GM18868 (cell line): ENCODE data around the gene TDRD9.
"Not testable (repeated sequence)": the region's sequence is repeated elsewhere in the genome, so short reads cannot be mapped to it uniquely, and the experiment has no call there.

Experiments used
- ATAC-seq: cut with Tn5 transposase; IDR thresholded peaks from one replicate; pipeline ENCODE4 v1.9.1; 2021; ENCODE audit warnings: mild to moderate bottlenecking, moderate library complexity; ENCODE audit not compliant: unreplicated experiment

Gene TDRD9

DNA sequence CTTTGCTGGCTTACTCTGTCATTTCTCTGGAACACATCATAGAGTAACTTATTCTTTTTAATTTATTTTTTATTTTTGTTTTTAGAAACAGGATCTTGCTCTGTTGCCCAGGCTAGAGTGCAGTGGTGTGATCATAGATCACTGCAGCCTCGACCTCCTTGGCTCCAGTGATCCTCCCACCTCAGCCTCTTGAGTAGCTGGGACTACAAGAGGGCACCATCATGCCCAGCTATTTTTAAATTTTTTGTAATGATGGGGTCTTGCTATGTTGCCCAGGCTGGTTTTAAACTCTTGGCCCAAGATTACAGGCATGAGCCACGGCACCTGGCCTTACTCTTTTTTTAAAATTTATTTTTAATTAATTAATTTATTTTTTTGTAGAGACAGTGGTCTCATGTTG, 46.3 kb downstream of the TDRD9 start:
- no peak for ATAC-seq

DNA sequence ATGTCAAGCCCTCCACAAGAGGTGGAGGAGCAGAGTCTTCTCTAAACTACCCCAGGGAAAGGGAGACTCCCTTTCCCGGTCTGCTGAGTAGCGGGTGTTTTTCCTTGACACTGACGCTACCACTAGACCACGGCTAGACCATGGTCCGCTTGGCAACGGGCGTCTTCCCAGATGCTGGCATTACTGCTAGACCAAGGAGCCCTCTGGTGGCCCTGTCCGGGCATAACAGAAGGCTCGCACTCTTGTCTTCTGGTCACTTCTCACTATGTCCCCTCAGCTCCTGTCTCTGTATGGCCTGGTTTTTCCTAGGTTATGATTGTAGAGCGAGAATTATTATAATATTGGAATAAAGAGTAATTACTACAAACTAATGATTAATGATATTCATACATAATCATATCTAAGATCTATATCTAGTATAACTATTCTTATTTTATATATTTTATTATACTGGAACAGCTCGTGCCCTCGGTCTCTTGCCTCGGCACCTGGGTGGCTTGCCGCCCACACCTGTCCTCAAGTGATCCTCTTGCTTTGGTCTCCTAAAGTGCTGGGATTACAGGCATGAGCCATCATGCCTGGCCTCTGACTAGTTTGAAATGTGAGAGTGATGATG, 52.5 kb downstream of the TDRD9 start:
- ATAC-seq: not testable (repeated sequence)

DNA sequence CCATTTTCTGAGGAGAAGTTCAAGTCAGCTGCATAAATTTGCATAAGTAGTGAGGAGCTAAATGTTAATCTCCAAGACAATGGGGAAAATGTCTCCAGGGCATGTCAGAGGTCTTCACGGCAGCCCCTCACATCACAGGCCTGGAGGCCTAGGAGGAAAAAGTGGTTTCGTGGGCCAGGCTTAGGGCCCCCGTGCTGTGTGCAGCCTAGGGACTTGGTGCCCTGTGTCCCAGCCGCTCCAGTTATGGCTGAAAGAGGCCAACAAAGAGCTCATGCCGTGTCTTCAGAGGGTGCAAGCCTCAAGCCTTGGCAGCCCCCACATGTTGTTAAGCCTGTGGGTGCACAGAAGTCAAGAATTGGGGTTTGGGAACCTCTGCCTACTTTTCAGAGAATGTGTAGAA, 55.9 kb downstream of the TDRD9 start:
- ATAC-seq: no peak

DNA sequence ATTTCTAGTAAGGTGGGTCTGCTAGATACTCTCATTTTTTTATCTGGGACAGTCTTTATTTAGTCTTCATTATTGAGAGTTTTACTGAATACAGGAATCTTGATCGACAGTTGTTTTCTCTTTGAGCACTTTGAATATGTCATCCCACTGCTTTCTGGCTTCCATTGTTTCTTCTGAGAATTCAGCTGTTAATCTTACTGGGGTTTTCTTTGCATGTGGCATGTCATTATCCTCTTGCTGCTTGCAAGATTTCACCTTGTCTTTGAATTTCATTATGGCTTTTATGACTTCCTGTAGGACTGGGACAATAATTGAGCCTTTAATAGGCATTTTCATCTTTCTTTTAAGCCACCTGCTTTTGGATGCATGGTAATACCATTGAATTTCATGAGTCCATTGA, 60.8 kb downstream of the TDRD9 start:
- ATAC-seq: no peak

DNA sequence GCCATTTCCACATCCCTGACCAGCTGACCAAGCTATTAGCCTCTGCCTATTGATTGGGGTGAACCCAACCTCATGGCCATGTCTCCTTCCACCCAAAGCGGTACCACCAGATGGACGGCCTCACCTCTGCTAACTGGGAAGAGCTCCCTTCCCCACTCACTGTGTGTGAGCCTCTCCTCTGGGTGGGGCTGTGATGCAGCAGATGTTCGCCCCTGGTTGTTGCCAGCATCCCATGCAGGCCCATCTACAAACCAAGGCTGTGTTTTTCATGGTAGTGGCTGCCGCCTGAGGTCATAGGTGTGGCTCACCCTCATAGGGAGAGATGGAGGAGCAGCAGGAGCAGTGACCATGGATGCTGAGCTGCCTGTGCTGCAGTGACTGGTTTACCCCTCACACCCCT, 61.7 kb downstream of the TDRD9 start:
- no peak for ATAC-seq

DNA sequence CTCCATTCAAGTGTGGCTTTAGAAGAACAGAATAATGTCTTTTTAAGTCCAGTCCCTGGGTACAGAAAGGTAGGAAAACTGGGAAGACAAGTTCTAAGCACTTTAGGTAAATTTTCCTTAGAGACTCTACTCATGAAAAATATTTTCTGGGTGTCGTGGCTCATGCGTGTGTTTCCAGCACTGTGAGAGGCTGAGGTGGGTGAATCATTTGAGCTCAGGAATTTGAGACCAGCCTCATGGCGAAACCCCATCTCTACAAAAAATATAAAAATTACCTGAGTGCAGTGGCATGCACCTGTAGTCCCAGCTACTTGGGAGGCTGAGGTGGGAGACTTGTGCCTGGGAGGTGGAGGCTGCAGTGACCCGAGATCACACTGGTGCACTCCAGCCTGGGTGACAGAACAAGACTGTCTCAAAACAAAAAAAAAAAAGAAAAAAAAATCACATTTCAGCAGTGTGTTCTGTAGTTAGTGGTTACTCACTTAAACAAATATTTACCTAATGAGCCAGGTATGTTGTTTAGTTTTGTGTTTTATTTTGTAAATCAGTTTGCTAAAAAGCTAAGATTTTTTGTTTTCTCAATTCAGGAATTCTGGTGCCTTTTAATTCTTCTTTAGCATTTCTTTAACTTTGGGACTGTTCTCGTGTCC, 66.4 kb downstream of the TDRD9 start:
- ATAC-seq: no peak

DNA sequence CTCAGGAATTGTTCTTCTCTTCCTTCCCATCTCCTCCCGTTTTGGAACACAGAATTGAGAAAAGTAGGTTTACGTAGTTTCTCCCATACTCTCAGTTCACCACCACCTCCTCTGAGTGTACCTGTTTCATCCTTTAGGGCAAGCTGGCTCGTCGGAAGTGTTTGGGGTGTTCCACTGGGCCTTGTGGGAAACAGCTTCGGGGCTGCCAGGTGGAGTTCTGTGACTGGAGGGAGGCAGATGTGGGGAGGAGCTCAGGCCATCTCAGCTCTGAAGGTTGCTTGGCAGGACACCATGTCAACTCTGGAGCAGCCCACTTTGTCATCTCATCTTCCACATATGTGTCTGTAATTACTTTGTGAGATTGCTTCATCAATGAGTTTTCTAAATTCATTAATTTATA, 67.6 kb downstream of the TDRD9 start:
- no peak for ATAC-seq

DNA sequence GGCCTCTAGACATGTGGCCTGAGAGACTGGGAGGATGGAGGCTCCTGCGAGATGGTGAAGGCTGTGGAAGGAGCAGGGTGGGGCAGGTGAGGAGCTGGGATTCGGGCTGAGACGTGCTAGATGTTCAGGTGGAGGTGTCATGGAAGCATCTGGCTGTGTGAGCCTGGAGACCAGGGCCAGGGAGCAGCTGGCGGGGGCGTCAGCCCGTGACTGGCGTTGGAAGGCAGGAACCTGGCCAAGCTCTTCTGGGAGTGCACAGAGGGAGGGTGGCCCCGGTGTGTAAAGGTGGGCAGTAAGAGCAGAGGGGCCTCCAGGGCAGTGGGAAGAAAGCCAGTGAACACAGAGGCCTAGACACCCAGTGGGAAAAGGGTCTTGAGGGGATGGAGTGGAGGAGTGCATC, 69.1 kb downstream of the TDRD9 start:
- no peak for ATAC-seq

DNA sequence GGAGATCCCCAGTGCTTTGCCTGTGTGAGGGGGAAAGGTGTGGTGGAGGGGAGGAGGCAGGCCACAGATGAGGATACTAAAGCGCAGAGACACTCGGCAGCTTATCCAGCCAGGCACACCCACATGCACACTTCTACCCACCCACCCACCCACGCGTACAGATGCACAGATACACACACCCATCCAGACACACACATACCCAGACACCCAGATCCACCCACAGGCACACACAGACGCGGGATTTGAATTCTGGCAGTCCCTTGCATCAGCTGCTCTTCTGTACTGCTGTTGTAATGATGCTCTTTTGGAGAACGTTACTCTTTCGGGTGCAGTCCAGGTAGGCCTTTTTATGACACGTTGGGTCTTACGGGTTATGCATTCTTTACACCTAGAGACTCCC, 69.8 kb downstream of the TDRD9 start:
- no peak for ATAC-seq

DNA sequence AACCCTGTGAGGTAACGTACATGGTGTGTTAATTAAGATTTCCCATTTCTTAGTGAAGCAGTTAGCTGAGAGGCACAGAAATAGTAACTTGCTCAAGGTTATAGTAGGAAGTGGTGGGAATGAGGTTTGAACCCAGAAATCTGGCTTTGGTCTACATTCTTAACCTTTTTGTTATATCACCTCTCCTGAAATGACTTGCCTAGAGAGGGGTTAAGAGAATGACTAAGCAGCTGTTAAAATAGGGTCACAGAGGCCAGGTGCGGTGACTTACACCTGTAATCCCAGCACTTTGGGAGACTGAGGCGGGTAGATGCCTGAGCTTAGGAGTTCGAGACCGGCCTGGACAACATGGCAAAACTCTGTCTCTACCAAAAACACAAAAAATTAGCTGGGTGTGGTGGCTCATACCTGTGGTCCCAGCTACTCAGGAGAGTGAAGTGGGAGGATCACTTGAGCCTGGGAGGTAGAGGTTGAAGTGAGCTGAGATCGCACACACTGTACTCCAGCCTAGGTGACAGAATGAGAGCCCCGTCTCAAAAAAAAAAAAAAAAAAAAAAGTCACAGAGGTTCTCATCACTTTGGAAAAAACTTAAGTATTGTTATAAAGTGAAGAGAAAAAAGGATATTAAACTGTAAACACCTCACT, 71.7 kb downstream of the TDRD9 start:
- ATAC-seq: no peak

DNA sequence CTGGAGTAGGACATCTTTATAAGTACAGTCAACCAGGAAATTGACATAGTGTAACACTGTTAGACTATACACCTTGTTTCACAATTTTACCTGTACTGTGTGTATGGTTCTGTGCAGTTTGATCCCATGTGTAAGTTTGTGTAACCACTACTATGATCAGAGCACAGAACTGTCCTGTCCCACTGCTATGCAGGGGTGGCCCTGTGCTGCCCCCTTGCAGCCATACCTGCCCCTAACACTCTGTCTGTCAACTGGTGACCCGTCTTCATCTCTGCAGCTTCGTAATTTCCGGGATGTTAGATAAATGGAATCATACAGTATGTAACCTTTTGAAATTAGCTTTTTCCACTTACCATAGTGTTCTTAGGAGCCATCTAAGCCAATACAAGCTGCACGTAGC, 72.7 kb downstream of the TDRD9 start:
- no peak for ATAC-seq

DNA sequence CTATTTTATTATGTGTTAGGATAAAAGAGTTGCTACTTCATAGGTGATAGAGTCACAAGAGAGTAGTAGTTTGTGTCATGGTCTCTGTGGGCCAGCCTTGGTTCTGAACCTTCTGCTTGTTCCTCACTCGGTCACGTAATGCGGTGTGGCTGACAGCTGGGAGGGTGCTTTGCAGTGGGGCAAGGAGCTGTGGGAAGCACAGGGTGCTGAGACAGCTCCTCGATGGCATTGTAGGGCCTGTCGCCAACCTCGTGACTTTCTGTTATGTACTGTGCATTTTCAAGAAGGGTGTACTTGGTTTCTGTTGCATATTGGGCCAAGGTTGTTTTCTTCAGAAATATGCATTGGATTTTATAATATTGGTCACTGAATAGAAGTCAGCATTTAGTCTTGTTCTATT, 75.4 kb downstream of the TDRD9 start:
- ATAC-seq: no peak

DNA sequence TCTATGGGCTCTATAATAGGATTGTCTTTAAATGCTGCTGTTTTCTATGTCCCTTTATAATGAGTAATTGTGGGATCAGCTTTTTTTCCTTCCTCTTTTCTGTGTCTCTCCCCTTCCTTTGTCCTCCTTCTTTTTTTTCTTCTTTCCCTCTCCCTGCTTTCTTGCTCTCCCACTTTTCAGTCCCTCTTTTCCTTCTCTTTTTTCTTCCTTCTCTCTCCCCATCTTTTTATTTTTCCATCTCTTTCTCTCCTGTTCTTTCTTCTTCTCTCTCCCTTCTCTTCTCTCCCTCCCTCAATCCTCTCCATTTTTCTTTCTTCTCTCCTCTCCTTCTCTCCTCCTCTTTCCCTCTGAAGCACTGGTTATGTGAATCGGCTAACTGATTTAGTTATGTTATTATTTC, 76.6 kb downstream of the TDRD9 start:
- no peak for ATAC-seq

DNA sequence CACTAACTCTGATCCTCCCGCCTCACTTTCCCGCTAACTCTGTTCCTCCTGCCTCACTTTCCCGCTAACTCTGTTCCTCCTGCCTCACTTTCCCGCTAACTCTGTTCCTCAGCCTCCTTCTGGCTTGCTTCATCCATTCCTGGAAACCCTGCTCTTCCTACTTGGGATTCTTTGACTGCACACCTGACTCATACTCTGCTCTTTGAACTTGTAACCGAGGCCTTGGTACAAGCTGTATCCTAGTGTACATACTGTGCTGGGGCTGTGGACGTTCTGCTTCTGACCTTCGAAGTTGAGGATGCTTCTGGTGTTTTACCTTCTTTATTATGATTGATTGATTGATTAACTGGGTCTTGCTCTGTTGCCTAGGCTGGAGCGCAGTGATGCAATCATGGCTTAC, 77.2 kb downstream of the TDRD9 start:
- ATAC-seq: no peak

DNA sequence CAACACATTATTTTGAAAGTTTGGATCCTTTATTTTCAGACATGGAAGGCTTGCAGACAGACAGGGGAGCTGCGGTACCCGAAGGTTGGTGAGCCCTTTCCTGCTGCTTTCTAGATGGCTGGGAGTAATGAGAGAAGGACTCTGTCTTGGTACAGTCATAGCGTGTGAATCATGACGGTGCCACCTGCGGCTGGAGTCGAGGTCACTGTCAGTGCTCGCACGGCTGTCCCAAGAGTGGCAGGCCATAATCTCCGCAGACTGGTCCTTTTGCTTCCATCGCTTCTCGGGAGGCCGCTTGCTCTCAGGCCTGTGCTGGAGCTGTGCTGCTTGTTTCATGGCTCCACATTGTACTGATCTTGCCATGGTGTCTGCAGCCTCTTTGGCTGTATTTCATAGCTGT, 78.9 kb downstream of the TDRD9 start:
- ATAC-seq: no peak

DNA sequence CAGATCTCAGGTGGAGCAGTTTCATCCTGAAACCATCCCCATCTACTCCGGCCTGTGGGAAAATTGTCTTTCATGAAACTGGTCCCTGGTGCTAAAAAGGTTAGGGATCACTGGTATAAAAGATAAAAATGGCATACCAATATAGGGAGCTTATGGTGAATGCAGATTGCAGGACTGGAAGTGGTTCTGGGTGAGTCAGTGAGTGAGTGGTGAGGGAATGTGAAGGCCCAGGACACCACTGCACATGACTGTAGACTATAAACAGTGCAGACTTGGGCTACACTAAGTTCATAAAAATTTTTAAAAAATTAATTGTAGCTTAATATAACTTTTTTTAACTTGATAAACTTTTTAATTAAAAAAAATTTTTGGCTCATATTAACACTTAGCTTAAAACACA, 81.0 kb downstream of the TDRD9 start:
- no peak for ATAC-seq

DNA sequence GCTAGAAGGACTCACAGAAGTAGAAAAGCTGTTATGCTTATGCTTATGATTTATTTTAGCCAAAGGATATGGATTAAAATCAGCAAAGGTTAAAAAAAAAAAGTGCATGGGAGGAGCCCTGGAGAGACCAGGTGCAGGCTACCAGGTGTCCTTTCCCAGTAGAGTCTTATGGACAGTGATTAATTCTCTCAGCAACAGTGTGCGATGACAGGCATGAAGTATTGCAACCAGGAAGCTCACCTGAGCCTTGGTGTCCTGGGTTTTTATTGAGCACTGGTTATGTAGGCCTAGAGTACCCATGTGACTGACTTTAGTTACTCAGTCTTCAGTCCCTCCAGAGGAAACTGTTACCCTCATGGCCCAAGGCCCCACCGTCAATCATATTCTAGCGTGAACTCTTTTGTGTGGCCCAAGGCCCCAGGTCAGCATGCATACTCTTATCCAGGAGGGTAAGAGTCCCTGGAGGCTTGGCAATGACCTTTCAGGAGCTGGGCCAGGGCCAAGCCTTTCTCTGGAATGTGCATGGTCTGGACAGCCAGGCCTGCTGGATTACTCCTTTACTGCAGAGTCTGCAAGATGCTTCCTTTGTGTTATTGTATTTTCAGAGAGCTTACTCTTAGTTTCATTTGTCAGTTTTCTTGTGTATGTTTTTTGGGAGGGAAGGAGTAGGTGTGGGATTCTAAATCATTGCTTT, 83.7 kb downstream of the TDRD9 start:
- ATAC-seq: no peak

DNA sequence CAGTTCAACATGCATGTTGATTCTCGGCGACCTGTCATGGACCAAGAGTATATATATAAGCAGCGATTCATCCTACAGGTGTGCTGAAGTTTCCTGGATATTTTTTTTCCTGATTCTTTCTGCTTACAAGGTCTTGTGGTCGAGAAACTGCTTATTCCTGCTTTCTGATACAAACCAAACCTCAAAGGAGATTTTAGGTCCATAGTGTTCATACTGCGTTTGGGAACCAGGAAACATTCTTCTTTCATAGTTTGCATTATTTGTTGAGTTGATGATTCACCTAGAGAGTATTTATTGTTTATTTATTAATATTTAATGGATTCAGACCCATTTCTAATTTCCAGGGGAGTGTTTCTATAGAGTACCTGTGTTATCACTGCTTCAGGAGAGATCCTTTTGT, 86.5 kb downstream of the TDRD9 start:
- no peak for ATAC-seq

DNA sequence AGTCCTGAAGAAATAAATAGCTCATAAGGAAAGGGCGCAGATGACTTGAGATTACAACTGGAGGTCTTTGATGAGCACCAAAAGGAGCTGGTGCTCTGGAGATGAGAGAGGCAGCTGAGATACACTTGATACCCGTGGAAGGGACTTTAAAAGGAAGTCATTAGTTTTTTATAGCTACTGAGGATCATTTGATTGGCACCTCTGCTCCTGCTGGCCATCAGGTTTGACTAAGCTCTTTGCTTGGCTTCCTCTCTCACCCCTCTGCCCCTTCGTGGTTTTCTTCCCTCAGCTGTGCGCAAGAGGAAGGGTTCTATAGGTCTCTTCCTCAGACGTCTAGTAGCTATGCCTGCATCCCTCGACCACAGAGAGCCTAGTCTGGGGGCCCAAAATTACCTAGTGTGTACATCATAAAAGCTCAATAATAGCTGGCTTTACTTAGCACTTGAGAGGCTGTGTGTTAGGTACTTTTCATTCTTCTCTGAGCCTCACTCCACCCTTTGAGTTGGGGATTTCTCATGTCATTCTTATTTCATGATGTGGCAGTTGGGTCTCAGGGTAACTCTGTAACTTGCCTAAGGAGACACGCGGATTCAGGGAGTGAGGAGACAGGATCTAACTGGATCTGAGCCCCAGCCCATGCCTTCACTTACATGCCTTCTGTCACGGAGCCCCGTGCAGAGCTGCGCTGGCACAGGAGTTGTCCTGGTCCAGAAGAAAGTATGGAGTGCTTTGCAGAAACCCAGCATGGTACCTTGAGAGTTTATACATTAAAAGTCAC, 88.8 kb downstream of the TDRD9 start:
- ATAC-seq: no peak

DNA sequence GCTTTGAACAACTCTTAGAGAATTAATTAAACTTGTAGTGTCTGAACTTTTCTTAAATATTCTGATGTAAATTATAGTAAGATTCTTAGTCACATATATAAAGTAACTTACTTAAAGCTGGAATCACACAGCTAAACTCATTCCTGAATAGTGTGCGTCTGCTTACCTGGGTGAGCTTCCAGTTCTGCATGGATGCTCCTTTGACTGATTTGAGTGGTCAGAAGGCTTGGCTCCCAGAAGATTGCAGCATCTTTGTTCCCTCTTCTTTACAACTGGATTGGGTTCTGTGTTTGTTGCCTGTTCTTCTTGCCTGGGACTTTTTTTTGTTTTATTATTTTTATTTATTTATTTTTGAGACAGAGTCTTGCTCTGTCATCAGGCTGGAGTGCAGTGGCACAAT, 90.8 kb downstream of the TDRD9 start:
- no peak for ATAC-seq

DNA sequence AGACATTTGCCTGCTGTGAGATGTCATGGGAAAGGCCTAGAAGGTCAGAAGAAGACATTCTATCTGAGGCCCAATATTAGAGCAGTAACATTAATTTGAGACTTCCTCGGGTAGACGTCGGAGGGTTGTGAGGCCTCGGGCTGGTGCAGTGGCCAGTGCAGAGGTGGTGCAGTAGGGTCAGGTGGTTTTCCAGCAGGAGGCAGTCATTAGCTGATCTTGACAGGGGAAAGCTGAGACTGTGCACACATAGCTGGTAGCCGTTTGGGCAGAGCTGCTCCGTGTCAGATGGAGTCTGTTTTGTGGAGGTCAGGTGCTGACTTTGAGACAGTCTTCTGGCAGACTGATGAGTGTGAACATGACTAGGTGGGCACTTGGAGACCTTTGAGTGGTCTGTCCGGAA, 91.5 kb downstream of the TDRD9 start:
- no peak for ATAC-seq
